Kidney epithelial cell (primary cell): Measurements from ENCODE around the gene CCND2. TPM values are rescaled to one million over a fixed set of nuclear protein-coding genes. Genes with fewer than 3 reads are reported as not detected.
"Not testable (repeated sequence)": the region's sequence is repeated elsewhere in the genome, so short reads cannot be mapped to it uniquely, and the experiment has no call there.

Source experiments
- DNase-seq: peaks from one replicate; pipeline ENCODE4 v3.0.0-alpha.2; 2010; ENCODE audit warnings: low read depth
- H3K27me3 ChIP-seq: 2 replicates; pipeline ENCODE4 v1.6.0; 2011; ENCODE audit warnings: low read length; ENCODE audit not compliant: control insufficient read depth, insufficient read depth
- H3K36me3 ChIP-seq: 2 replicates; pipeline ENCODE4 v1.5.1; 2011; ENCODE audit warnings: low read length; ENCODE audit not compliant: control insufficient read depth, insufficient read depth
- H3K4me3 ChIP-seq: 2 replicates; pipeline ENCODE4 v1.5.1; 2011; ENCODE audit warnings: low read depth, mild to moderate bottlenecking, control low read depth, low read length
- total RNA-seq: library from RNA; depleted of rRNA; stranded (reverse); fragments of >200 nt; gene quantifications from 2 replicates; pipeline ENCODE4 v1.2.3, GENCODE V29; 2015
- TF ChIP-seq, protein P1 (sequence below): IDR thresholded peaks from 2 replicates; pipeline ENCODE4 v1.5.1; 2011; ENCODE audit warnings: mild to moderate bottlenecking, moderate library complexity, low read length, control low read depth, inconsistent platforms; ENCODE audit not compliant: insufficient read depth, poor library complexity, severe bottlenecking

Gene CCND2
- total RNA-seq, 1 donor from 2014 or later: 88.3 TPM

DNA sequence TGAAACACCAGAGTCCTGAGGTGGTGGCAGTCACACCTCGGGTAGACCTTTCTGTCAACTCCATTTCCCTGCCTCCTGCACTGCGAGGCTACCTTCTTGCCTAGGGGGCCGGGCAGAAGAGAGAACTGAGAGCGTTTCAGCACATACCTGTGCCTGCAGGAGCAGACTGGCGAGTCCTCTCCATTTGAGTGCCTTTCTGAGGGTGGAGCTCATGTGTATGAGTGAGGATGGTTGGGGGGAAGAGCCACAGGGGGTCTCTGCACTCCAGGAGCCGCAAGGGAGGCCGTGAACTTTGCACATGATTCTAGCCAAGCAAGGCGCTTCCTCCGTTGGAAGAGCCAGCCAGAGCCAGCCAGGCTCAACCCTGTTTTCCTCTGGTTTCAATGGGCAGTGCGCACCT is 31.0 kb upstream of the CCND2 start:
- H3K27me3 ChIP-seq: no peaks in the 10 kb centered on the region
- H3K36me3 ChIP-seq: no peaks in the 10 kb centered on the region
- DNase-seq: no peak
- H3K4me3 ChIP-seq: no peak overlapping the region
- TF ChIP-seq, protein P1, sequence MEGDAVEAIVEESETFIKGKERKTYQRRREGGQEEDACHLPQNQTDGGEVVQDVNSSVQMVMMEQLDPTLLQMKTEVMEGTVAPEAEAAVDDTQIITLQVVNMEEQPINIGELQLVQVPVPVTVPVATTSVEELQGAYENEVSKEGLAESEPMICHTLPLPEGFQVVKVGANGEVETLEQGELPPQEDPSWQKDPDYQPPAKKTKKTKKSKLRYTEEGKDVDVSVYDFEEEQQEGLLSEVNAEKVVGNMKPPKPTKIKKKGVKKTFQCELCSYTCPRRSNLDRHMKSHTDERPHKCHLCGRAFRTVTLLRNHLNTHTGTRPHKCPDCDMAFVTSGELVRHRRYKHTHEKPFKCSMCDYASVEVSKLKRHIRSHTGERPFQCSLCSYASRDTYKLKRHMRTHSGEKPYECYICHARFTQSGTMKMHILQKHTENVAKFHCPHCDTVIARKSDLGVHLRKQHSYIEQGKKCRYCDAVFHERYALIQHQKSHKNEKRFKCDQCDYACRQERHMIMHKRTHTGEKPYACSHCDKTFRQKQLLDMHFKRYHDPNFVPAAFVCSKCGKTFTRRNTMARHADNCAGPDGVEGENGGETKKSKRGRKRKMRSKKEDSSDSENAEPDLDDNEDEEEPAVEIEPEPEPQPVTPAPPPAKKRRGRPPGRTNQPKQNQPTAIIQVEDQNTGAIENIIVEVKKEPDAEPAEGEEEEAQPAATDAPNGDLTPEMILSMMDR: no peak

DNA sequence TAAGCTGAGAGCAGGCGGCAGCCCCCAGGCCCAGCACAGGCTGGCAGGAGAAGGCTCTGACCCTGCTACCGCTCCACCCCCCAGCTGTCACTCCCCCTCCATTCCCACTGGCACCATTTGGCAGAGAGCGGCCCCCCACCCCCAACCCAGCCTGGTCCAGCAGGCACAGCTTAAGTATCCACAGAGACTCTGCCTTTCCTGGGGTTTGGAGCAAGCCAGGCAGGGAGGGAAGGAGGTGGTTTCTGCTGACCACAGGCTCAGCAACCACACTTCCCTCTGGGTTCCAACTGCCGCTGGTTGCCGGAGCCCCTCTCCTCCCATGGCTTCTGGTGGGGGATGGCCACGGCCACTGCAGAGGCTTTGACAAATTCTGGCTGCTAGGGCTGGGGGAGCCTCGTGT is 30.5 kb upstream of the CCND2 start:
- Histone ChIP-seq H3K4me3 (no peak overlapping the region), H3K27me3 (no peaks in the 10 kb centered on the region), H3K36me3 (no peaks in the 10 kb centered on the region)
- TF ChIP-seq, protein P1: no peak
- no peak for DNase-seq

DNA sequence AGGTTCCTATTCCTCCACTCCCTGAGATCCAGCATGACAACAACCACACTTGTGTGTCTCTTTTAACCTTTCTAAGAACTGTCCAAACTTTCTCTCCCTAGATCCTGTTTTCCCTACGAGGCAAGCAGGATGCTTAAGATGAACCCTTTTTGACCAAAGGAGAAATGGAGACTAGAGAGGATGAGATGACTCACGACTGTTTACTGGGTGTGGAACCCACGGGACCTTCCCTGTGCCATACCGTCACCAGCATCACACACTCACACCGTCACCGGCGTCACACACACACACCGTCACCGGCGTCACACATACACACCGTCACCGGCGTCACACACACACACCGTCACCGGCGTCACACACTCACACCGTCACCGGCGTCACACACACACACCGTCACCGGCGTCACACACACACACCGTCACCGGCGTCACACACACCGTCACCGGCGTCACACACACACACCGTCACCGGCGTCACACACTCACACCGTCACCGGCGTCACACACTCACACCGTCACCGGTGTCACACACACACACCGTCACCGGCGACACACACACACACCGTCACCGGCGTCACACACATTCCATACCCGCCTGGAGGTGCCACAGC is 30.0 kb upstream of the CCND2 start:
- not testable (repeated sequence) for H3K27me3 ChIP-seq, H3K36me3 ChIP-seq, H3K4me3 ChIP-seq, DNase-seq

DNA sequence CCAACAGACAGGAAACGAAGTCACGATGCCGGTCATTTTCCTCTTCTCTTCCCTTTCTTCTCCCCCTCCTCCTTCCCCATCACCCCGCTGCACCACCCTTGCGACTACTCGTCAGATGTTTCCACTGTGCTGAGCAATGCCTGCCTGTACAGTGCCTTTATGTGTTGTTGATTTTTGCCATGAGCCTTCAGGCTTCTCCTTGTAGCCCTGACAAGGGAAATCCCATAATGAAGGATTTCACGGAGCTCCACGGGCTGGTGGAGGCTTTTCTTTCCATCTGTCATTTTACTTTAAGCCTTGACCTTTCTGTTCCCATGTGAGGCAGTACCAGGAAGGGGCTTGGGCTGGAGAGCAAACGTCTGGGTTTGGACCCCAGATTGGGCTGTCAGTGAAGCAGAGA is 28.7 kb upstream of the CCND2 start:
- no peak for DNase-seq
- Histone ChIP-seq H3K27me3 (no peaks in the 10 kb centered on the region), H3K36me3 (no peaks in the 10 kb centered on the region), H3K4me3 (no peak overlapping the region)
- TF ChIP-seq, protein P1: no peak

DNA sequence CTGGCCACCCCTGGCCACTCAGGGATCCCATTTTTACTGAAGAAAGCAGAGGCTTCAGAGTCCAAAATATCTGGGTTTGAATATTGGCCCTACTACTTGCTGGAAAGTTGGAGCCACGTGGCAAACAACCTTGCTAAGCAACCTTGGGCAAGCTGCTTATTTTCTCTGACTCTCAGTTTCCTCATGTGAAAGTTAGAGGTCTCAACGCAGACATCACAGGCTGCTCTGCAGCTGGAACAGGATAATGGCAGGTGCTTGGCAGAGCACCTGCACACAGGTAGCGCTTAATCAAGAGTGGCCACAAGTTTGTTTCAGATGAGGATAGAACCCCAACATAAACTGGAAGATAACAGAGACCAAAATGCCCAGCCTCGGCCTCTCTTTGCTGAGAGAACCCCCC is 28.1 kb upstream of the CCND2 start:
- no peaks in the 10 kb centered on the region for H3K36me3 ChIP-seq
- TF ChIP-seq, protein P1: no peak
- H3K4me3 ChIP-seq: no peak overlapping the region
- no peak for DNase-seq
- no peaks in the 10 kb centered on the region for H3K27me3 ChIP-seq

DNA sequence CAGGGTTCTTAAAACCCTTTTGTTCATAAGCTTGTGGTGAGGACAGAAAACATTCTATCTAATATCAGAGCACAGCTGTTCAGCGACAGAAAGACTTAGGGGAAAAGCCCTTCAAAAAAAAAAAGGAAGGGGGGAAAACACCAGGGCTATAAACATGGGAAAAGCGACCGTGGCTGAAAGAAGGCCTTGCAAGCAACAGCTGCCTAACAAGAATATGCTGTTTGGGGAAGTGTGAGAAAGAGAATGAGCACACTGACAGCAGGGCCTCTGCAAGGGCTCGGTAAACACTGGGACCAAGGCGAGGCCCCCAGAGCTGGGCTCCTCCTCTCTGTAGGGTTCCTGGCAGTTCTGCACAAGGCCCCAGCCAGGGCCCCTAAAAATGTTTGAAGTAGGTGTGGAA is 27.4 kb upstream of the CCND2 start:
- no peak overlapping the region for H3K4me3 ChIP-seq
- no peak for DNase-seq
- TF ChIP-seq, protein P1: no peak
- H3K27me3 ChIP-seq: no peaks in the 10 kb centered on the region
- no peaks in the 10 kb centered on the region for H3K36me3 ChIP-seq
